ENCODE results near the gene CEMIP. TPM values are rescaled to one million over a fixed set of nuclear protein-coding genes. Genes with fewer than 3 reads are reported as not detected.
A peak's percentile ranks its signal among the peaks of the same experiment; 100 is the strongest.

CEMIP gene
- total RNA-seq, 1 donor from 2014 or later, result not detected

- Histone ChIP-seq H3K9ac (no peak overlapping the region), H3K9me3 (ENCODE audit: low read depth) (no peaks in the 10 kb centered on the region)
- peaks cover 35% of the 10 kb centered on the region for H3K4me1 Mint-ChIP-seq
Observed at GRCh38 chr15:80873366-80873952, 94.3 kb downstream of the CEMIP start.

GRCh38 chr15:80875568-80876347 lies 96.6 kb downstream of the CEMIP start:
- no peaks in the 10 kb centered on the region for H3K79me2 ChIP-seq (ENCODE audit: low read depth)
- H3K27me3 ChIP-seq, result no peaks in the 10 kb centered on the region
- DNase-seq (ENCODE audit: low spot score), result no peak
- H3K27ac ChIP-seq, result no peak overlapping the region
- H2AFZ ChIP-seq (replicated peaks), result no peak overlapping the region
- H3F3A ChIP-seq (ENCODE audit: low read depth), result no peaks in the 10 kb centered on the region
- Mint-ChIP-seq H3K36me3 (no peaks in the 10 kb centered on the region), H3K27me3 (ENCODE audit: insufficient read depth, low read depth) (peaks cover 10% of the 10 kb centered on the region), H3K4me3 (peak overlapping the region; percentile 54), H3K9me3 (no peaks in the 10 kb centered on the region), H3K27ac (peak overlapping the region; percentile 85), H3K4me1 (peaks cover 40% of the 10 kb centered on the region)
- no peak overlapping the region for H3K4me3 ChIP-seq
- H3K9ac ChIP-seq, result no peak overlapping the region
- TF ChIP-seq EZH2phosphoT487 (IDR thresholded peaks at IDR 0.05) (no peak), CTCF (IDR thresholded peaks at IDR 0.05) (no peak), EZH2 (IDR thresholded peaks at IDR 0.05) (no peak)
- H3K36me3 ChIP-seq, result no peaks in the 10 kb centered on the region
- no peak overlapping the region for H3K4me2 ChIP-seq
- H4K20me1 ChIP-seq (ENCODE audit: low read depth), result no peaks in the 10 kb centered on the region
- H3K4me1 ChIP-seq, result no peaks in the 10 kb centered on the region
- H3K9me3 ChIP-seq (ENCODE audit: low read depth), result no peaks in the 10 kb centered on the region

More at GRCh38 chr15:80873366-80873952, 94.3 kb downstream of the CEMIP start:
- H3K9me3 Mint-ChIP-seq, result no peaks in the 10 kb centered on the region
- Histone ChIP-seq H4K20me1 (ENCODE audit: low read depth) (no peaks in the 10 kb centered on the region), H3K27ac (no peak overlapping the region), H3K79me2 (ENCODE audit: low read depth) (no peaks in the 10 kb centered on the region), H3F3A (ENCODE audit: low read depth) (no peaks in the 10 kb centered on the region), H3K4me2 (no peak overlapping the region), H3K36me3 (no peaks in the 10 kb centered on the region), H2AFZ (replicated peaks) (no peak overlapping the region), H3K27me3 (no peaks in the 10 kb centered on the region), H3K4me3 (no peak overlapping the region), H3K4me1 (no peaks in the 10 kb centered on the region)
- no peak for DNase-seq (ENCODE audit: low spot score)
- TF ChIP-seq EZH2 (IDR thresholded peaks at IDR 0.05), result no peak
- no peak for TF ChIP-seq CTCF (IDR thresholded peaks at IDR 0.05)
- no peak for TF ChIP-seq EZH2phosphoT487 (IDR thresholded peaks at IDR 0.05)
- H3K27ac Mint-ChIP-seq, result no peak overlapping the region
- H3K27me3 Mint-ChIP-seq (ENCODE audit: insufficient read depth, low read depth), result peaks cover 8% of the 10 kb centered on the region
- H3K36me3 Mint-ChIP-seq, result no peaks in the 10 kb centered on the region
- no peak overlapping the region for H3K4me3 Mint-ChIP-seq

- Mint-ChIP-seq H3K9me3 (no peaks in the 10 kb centered on the region), H3K36me3 (no peaks in the 10 kb centered on the region), H3K27ac (no peak overlapping the region), H3K4me3 (no peak overlapping the region), H3K4me1 (peaks cover 37% of the 10 kb centered on the region), H3K27me3 (ENCODE audit: insufficient read depth, low read depth) (peaks cover 10% of the 10 kb centered on the region)
- H3K9ac ChIP-seq, result no peak overlapping the region
- no peak overlapping the region for H3K4me2 ChIP-seq
- H3K4me1 ChIP-seq, result no peaks in the 10 kb centered on the region
- no peaks in the 10 kb centered on the region for H3K27me3 ChIP-seq
- H3K9me3 ChIP-seq (ENCODE audit: low read depth), result no peaks in the 10 kb centered on the region
- no peak overlapping the region for H3K4me3 ChIP-seq
- no peaks in the 10 kb centered on the region for H3K79me2 ChIP-seq (ENCODE audit: low read depth)
- no peaks in the 10 kb centered on the region for H4K20me1 ChIP-seq (ENCODE audit: low read depth)
- no peaks in the 10 kb centered on the region for H3F3A ChIP-seq (ENCODE audit: low read depth)
- H3K36me3 ChIP-seq, result no peaks in the 10 kb centered on the region
- TF ChIP-seq EZH2 (IDR thresholded peaks at IDR 0.05) (no peak), EZH2phosphoT487 (IDR thresholded peaks at IDR 0.05) (no peak), CTCF (IDR thresholded peaks at IDR 0.05) (no peak)
- no peak overlapping the region for H2AFZ ChIP-seq (replicated peaks)
- DNase-seq (ENCODE audit: low spot score), result no peak
- no peak overlapping the region for H3K27ac ChIP-seq
Observed at GRCh38 chr15:80876348-80876674, 97.1 kb downstream of the CEMIP start.

Data from neural progenitor cell (in vitro differentiated cells).